CD4-positive, alpha-beta T cell (primary cell): ENCODE data around the gene MTFMT. TPM values are rescaled to one million over a fixed set of nuclear protein-coding genes. Genes with fewer than 3 reads are reported as not detected.

Experiments used
- ATAC-seq: fragments of 200-7000 bp; cut with Tn5 transposase; one replicate; pipeline ENCODE4 v1.10.0; 2022; ENCODE audit warnings: mild to moderate bottlenecking; ENCODE audit not compliant: poor library complexity
- CTCF ChIA-PET: fragments of 350-600 bp; sonication (Branson Sonifier 250); formaldehyde crosslinking; loops from one replicate; lab custom pipeline; 2021; ENCODE audit warnings: antibody characterized with exemption, inconsistent platforms; lab: Charles Lee
- POLR2A ChIA-PET: fragments of 350-600 bp; sonication (Branson Sonifier 250); formaldehyde crosslinking; loops from one replicate; lab custom pipeline; 2021; ENCODE audit warnings: antibody characterized with exemption, inconsistent platforms; lab: Charles Lee
- DNase-seq, 14 experiments: peaks; one replicate each; pipeline ENCODE4 v3.0.0-alpha.2; 2013 to 2020; ENCODE audit warnings: mixed read lengths in 2 of 14
- H3K27ac ChIP-seq, 2 donors: one replicate each; pipeline versions ENCODE4 v1.5.1 to v1.7.0; 2013; ENCODE audit warnings: low read length in 2 of 2, low read depth in 1 of 2, mild to moderate bottlenecking in 1 of 2
- H3K27me3 ChIP-seq, 2 experiments: 1 replicate in 1 of 2; 2 replicates in 1 of 2; pipeline versions ENCODE4 v1.6.1 to v1.7.0; 2013; ENCODE audit warnings: low read length in 2 of 2, control low read depth in 1 of 2, mild to moderate bottlenecking in 1 of 2, moderate library complexity in 1 of 2; ENCODE audit not compliant: insufficient read depth in 2 of 2, control insufficient read depth in 1 of 2
- H3K36me3 ChIP-seq: one replicate; pipeline ENCODE4 v1.6.1; 2013; ENCODE audit warnings: low read length, control low read depth; ENCODE audit not compliant: insufficient read depth
- H3K4me1 ChIP-seq: one replicate; pipeline ENCODE4 v1.6.1; 2013; ENCODE audit warnings: low read length, control low read depth; ENCODE audit not compliant: insufficient read depth
- H3K4me3 ChIP-seq: one replicate; pipeline ENCODE4 v1.5.1; 2013; ENCODE audit warnings: mild to moderate bottlenecking, low read length, moderate library complexity
- H3K9me3 ChIP-seq, 2 experiments: 1 replicate in 1 of 2; 2 replicates in 1 of 2; pipeline versions ENCODE4 v1.6.1 to v1.7.0; 2013; ENCODE audit warnings: low read length in 2 of 2, mild to moderate bottlenecking in 2 of 2, control low read depth in 1 of 2, moderate library complexity in 1 of 2; ENCODE audit not compliant: control insufficient read depth in 1 of 2, insufficient read depth in 1 of 2
- H3K27ac Mint-ChIP-seq: one replicate; pipeline ENCODE4 v1.8.0; 2020; ENCODE audit warnings: mixed read lengths
- H3K27me3 Mint-ChIP-seq: one replicate; pipeline ENCODE4 v1.8.0; 2021; ENCODE audit warnings: mixed read lengths
- H3K36me3 Mint-ChIP-seq: one replicate; pipeline ENCODE4 v1.8.0; 2021; ENCODE audit warnings: low read depth, mixed read lengths
- H3K4me1 Mint-ChIP-seq: one replicate; pipeline ENCODE4 v1.8.0; 2021; ENCODE audit warnings: low read depth, mixed read lengths
- H3K4me3 Mint-ChIP-seq: one replicate; pipeline ENCODE4 v1.8.0; 2020; ENCODE audit warnings: mild to moderate bottlenecking, mixed read lengths
- H3K9me3 Mint-ChIP-seq: one replicate; pipeline ENCODE4 v1.8.0; 2020; ENCODE audit warnings: mixed read lengths
- intact Hi-C, 2 experiments: fragments of 100-400 bp; cut with DNase I in 1 of 2; cut with micrococcal nuclease in 1 of 2; formaldehyde crosslinking; loops; one replicate each; pipeline versions ENCODE4 v1.15.1 to v1.9.0; 2023 to 2025; cut with DNase I, micrococcal nuclease
- total RNA-seq, 174 experiments: library from RNA in 2 of 174; stranded (reverse) in 2 of 174; gene quantifications; one replicate each; pipeline ENCODE4 v1.2.3 and lab custom pipeline; 2021 to 2026
- TF ChIP-seq, protein P1 (sequence below): fragments of 200-600 bp; IDR thresholded peaks from one replicate; pipeline ENCODE4 v1.8.0; 2022; ENCODE audit warnings: antibody characterized with exemption, mild to moderate bottlenecking

MTFMT gene
- total RNA-seq, 2 experiments from 2014 or later, result 3.4 to 5.8 TPM

DNA sequence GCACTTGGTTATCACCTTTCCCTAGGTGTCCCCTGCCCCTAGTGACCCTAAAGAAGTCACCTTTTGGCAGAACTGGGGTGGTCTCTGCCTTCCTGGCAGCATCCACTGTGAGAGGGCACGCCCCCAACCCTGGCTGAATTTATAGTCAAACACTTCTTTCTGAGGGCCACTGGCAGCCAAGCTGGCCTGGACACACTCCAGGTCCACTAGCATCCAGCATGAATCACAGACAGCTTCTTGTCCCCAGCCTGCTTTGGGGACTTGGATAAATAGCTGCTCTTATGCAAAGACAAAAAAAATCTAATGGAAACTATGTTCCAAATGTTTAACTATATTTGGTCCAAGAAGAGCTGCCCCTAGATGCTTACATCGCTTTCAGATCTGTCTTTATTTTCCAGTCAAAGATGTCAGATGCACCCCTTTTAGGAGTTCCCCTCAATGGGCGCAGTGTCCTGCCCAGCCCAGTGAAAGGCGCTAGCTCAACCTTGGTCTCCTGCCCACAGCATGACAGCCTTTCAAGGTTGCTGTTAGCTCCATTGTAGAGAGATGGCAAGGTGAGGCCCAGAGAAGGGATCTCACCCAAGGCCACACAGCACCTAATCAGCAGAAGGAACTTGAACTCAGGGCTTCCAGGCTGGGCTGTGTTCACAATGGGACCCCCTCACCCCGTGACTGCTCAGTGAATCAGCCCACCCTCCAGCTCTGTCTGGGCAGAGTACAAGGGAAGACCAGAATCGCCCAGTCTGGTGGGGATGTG, 31.4 kb upstream of the MTFMT start:
- CTCF ChIA-PET, result no interaction called here
- DNase-seq (no peak), ATAC-seq (no peak)
- Histone ChIP-seq H3K9me3 (peaks cover 0 to 9% of the 10 kb centered on the region in 2 experiments), H3K4me3 (no peak overlapping the region), H3K4me1 (no peaks in the 10 kb centered on the region), H3K27me3 (peaks cover 11 to 12% of the 10 kb centered on the region in 2 experiments), H3K36me3 (no peaks in the 10 kb centered on the region), H3K27ac (no peak overlapping the region)
- Mint-ChIP-seq H3K4me3 (no peak overlapping the region), H3K27me3 (peaks cover 25% of the 10 kb centered on the region), H3K9me3 (no peaks in the 10 kb centered on the region), H3K36me3 (no peaks in the 10 kb centered on the region), H3K27ac (no peak overlapping the region), H3K4me1 (no peaks in the 10 kb centered on the region)
- POLR2A ChIA-PET, result no interaction called here
- intact Hi-C loops, result no loop called here
- TF ChIP-seq, protein P1, sequence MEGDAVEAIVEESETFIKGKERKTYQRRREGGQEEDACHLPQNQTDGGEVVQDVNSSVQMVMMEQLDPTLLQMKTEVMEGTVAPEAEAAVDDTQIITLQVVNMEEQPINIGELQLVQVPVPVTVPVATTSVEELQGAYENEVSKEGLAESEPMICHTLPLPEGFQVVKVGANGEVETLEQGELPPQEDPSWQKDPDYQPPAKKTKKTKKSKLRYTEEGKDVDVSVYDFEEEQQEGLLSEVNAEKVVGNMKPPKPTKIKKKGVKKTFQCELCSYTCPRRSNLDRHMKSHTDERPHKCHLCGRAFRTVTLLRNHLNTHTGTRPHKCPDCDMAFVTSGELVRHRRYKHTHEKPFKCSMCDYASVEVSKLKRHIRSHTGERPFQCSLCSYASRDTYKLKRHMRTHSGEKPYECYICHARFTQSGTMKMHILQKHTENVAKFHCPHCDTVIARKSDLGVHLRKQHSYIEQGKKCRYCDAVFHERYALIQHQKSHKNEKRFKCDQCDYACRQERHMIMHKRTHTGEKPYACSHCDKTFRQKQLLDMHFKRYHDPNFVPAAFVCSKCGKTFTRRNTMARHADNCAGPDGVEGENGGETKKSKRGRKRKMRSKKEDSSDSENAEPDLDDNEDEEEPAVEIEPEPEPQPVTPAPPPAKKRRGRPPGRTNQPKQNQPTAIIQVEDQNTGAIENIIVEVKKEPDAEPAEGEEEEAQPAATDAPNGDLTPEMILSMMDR, result no peak

DNA sequence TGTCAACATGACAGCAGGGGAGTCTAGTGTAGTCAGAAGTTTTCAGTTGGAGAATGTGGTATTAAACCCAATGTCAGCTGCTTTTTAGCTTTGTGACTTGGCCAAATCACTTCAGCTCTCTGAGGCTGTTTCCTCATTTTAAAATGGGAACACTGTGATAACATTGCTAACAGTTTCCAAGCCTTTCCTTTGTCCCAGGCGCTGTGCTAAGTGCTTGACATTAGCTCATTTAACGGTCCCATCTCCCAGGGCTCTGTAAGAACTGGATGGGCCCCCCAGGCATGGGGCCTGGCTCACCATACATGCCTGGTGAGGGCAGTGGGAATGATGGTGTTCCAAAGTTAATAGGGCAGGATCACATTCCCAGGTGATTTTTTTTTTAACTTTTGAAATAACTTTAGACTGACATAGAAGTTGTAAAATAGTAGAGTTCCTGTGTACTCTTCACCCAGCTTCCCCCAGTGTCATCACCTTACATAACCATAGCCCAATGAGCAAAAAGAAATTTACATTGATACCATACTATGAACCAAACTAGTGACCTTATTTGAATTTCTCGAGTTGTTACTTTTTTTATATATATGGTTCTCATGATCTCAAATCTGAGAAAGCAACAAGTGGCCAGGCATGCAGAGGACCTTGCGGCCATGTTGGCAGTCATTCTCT, 30.6 kb upstream of the MTFMT start:
- Mint-ChIP-seq H3K36me3 (no peaks in the 10 kb centered on the region), H3K4me1 (no peaks in the 10 kb centered on the region), H3K4me3 (no peak overlapping the region), H3K27ac (no peak overlapping the region), H3K27me3 (peaks cover 18% of the 10 kb centered on the region), H3K9me3 (no peaks in the 10 kb centered on the region)
- H3K4me3 ChIP-seq, result no peak overlapping the region
- peaks cover 4% of the 10 kb centered on the region in 2 experiments for H3K27me3 ChIP-seq
- ChIA-PET CTCF (no interaction called here), POLR2A (no interaction called here)
- H3K27ac ChIP-seq, result no peak overlapping the region
- no peaks in the 10 kb centered on the region for H3K36me3 ChIP-seq
- peaks cover 0 to 9% of the 10 kb centered on the region in 2 experiments for H3K9me3 ChIP-seq
- H3K4me1 ChIP-seq, result no peaks in the 10 kb centered on the region
- intact Hi-C loops, result no loop called here
- DNase-seq, result no peak
- no peak for ATAC-seq
- TF ChIP-seq, protein P1, result no peak

DNA sequence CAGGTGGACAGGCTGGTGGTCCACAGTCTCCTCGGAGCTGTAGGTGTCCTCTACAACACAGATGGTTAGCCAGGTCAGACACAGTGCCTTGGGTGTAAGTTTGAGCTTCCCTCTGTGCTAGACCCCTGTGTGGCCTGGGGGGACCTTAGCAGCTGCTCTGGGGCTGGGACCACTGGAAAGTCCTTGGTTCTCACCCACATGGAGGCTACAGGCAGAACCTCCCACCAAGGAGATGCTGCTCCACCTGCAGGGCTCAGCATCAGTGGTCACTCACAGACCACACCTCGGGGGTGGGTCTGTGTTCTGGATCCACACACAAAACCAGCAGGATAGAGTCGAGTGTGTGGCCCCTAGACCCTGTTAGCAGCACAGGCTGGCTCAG, 29.9 kb upstream of the MTFMT start:
- ChIA-PET POLR2A (no interaction called here), CTCF (no interaction called here)
- Mint-ChIP-seq H3K9me3 (no peaks in the 10 kb centered on the region), H3K4me3 (no peak overlapping the region), H3K36me3 (no peaks in the 10 kb centered on the region), H3K27me3 (peaks cover 17% of the 10 kb centered on the region), H3K27ac (no peak overlapping the region), H3K4me1 (no peaks in the 10 kb centered on the region)
- ATAC-seq, result no peak
- TF ChIP-seq, protein P1, result no peak
- no peak for DNase-seq
- no peak overlapping the region for H3K4me3 ChIP-seq
- intact Hi-C loops, result no loop called here
- H3K4me1 ChIP-seq, result no peaks in the 10 kb centered on the region
- H3K27me3 ChIP-seq, result peaks cover 0 to 2% of the 10 kb centered on the region in 2 experiments
- no peaks in the 10 kb centered on the region for H3K36me3 ChIP-seq
- peaks cover 0 to 9% of the 10 kb centered on the region in 2 experiments for H3K9me3 ChIP-seq
- H3K27ac ChIP-seq, result no peak overlapping the region
